ENCODE measurements around the gene IMMP2L.

Gene IMMP2L

DNA sequence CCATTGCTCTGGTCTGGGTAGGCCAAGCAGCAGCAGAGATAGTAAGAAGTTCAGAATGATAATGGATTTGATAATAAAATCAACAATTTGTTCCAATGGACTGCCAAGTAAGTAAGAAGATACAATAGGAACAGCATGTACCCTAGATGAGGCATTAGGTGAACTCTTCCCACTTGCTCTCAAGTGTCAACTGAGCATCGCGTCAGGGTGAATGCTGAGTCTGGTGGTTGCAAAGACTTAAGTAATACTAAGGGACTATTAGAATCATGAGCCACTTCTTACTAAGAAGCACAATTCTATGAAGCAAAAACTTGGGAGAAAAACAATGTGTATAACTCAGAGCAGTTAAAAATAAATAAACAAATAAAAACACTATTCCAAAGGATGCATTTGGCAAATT, 416.8 kb downstream of the IMMP2L start:
- TF ChIP-seq, protein P1, sequence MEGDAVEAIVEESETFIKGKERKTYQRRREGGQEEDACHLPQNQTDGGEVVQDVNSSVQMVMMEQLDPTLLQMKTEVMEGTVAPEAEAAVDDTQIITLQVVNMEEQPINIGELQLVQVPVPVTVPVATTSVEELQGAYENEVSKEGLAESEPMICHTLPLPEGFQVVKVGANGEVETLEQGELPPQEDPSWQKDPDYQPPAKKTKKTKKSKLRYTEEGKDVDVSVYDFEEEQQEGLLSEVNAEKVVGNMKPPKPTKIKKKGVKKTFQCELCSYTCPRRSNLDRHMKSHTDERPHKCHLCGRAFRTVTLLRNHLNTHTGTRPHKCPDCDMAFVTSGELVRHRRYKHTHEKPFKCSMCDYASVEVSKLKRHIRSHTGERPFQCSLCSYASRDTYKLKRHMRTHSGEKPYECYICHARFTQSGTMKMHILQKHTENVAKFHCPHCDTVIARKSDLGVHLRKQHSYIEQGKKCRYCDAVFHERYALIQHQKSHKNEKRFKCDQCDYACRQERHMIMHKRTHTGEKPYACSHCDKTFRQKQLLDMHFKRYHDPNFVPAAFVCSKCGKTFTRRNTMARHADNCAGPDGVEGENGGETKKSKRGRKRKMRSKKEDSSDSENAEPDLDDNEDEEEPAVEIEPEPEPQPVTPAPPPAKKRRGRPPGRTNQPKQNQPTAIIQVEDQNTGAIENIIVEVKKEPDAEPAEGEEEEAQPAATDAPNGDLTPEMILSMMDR (IDR thresholded peaks at IDR 0.05): no peak
- Mint-ChIP-seq H3K9me3 (no peaks in the 10 kb centered on the region), H3K36me3 (ENCODE audit: low read depth) (no peaks in the 10 kb centered on the region), H3K27ac (no peak overlapping the region), H3K4me1 (no peaks in the 10 kb centered on the region), H3K4me3 (no peak overlapping the region), H3K27me3 (ENCODE audit: low read depth, poor library complexity) (peaks cover 3% of the 10 kb centered on the region)
- no peak for DNase-seq

DNA sequence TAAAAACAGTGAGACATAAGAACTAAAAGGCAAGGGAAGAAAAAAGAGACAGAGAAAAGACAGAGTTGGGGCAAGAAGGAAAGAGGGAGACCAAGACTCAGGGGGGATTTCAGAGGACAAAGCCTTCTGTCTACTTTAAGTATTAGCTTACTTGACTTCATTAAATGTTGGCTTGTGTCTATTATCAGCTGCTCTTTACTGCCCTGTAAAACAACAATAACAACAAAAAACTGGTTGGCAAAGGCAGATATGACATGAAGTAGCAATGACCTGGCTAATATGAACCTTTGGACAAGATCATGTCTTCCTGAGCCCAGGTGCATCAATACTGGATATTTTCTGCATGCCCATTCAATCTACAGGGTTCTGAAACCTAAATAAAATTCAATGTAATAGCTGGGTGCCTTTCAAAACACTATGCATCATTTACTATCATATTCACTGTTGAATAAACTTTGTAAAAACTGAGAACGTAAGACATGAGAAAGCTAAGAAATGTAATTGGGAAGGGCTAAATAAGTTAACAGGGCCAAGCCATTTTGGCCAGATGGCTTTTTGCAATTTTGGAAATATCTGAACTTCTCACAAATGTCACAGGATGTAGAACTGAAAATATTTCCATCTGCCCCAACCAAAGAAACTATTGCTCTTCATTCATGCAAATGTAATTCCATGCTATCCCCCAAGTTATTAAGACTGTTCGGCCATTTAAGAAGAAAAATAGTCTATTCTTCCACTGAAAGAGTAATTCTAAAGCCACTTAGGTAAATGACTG, 422.0 kb downstream of the IMMP2L start:
- Mint-ChIP-seq H3K4me1 (peaks cover 30% of the 10 kb centered on the region), H3K9me3 (no peaks in the 10 kb centered on the region), H3K27ac (peak overlapping the region; percentile 41), H3K4me3 (no peak overlapping the region), H3K27me3 (ENCODE audit: low read depth, poor library complexity) (no peaks in the 10 kb centered on the region), H3K36me3 (ENCODE audit: low read depth) (no peaks in the 10 kb centered on the region)
- TF ChIP-seq, protein P1 (IDR thresholded peaks at IDR 0.05): no peak
- DNase-seq: no peak

DNA sequence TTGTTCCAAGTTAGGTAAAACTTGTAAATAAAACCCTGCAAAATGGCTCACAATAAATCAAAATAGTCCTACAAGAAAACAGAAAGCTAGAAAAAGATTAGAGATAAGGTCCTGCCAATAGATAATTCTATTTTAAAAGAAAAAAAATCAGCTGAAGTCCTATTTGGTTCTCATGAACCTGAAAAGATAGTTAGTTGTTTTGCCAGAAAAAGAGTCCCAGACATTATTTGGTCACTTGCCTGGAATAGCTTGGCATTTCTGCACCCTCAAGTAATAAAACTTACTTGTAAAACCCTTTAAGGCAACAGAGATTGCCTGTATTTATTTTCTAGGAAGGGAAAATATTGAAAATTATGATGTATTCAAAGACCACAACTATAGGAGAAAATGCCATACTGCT, 423.7 kb downstream of the IMMP2L start:
- no peak overlapping the region for H3K4me3 Mint-ChIP-seq
- no peaks in the 10 kb centered on the region for H3K9me3 Mint-ChIP-seq
- DNase-seq: no peak
- H3K4me1 Mint-ChIP-seq: peaks cover 30% of the 10 kb centered on the region
- H3K27ac Mint-ChIP-seq: peak overlapping the region; percentile 98
- TF ChIP-seq, protein P1 (IDR thresholded peaks at IDR 0.05): no peak
- no peaks in the 10 kb centered on the region for H3K27me3 Mint-ChIP-seq (ENCODE audit: low read depth, poor library complexity)
- no peaks in the 10 kb centered on the region for H3K36me3 Mint-ChIP-seq (ENCODE audit: low read depth)

DNA sequence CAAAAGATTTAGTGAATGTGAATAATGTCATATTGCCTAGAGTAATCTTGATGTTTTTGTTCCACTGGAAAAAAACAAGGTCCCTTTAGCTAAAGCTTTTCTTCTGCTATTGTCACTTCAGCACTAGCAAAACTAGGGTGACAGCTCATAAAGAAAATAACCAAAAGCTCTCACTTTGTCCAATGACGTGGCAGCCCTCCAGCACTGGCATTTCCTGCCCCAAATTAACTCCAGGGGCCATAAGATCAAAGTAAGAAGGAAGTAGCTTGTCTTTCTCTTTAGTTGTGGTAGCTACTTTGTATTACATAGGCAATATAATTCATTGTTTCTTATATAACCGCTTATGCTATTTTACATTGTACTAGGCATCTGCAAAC, 424.1 kb downstream of the IMMP2L start:
- Mint-ChIP-seq H3K36me3 (ENCODE audit: low read depth) (no peaks in the 10 kb centered on the region), H3K4me3 (no peak overlapping the region), H3K4me1 (peaks cover 30% of the 10 kb centered on the region), H3K27ac (peak overlapping the region; percentile 98), H3K27me3 (ENCODE audit: low read depth, poor library complexity) (no peaks in the 10 kb centered on the region), H3K9me3 (no peaks in the 10 kb centered on the region)
- TF ChIP-seq, protein P1 (IDR thresholded peaks at IDR 0.05): no peak
- DNase-seq: peak; percentile 27

DNA sequence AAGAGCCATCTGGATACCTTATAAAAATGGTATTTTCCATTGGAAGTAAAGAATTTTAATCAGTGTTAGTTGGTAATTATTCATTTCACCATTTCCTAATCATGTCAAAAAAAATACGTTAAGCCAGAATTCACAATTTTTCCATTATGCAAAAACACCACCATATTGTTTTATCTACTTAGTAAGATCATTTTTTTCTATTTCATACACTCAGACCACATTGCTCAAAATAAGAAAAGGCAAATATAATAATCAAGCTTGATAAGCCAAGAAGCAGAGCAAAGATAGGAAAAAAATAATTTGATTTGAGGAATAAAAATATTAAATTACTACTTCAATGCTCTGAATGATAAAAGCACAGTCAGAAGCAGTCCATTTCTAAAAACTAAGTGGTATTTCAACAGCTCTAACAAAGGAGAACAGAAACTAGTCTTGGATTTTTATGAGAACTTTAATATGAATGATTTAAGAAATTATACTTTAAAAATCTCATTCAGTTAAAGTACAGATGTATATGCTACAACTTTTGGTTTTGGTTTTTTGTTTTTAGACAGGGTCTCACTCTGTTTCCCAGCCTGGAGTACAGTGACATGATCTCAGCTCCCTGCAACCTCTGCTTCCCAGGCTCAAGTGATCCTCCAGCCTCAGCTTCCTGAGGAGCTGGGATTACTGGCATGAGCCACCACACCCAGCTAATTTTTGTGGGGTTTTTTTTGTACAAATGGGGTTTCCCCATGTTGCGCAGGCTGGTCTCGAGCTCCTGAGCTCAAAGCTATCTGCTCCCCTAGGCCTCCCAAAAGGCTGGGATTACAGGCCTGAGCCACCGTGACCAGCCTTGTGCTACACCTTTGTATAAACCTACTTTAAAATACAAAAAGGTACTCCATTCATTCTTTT, 424.7 kb downstream of the IMMP2L start:
- Mint-ChIP-seq H3K4me1 (peaks cover 30% of the 10 kb centered on the region), H3K36me3 (ENCODE audit: low read depth) (no peaks in the 10 kb centered on the region), H3K4me3 (no peak overlapping the region), H3K27ac (peak overlapping the region; percentile 98), H3K27me3 (ENCODE audit: low read depth, poor library complexity) (no peaks in the 10 kb centered on the region), H3K9me3 (no peaks in the 10 kb centered on the region)
- DNase-seq: peak; percentile 3
- TF ChIP-seq, protein P1 (IDR thresholded peaks at IDR 0.05): no peak

Data from nephron progenitor cell (in vitro differentiated cells).